Measurements from ENCODE around the gene PLA2G4C.

DNA sequence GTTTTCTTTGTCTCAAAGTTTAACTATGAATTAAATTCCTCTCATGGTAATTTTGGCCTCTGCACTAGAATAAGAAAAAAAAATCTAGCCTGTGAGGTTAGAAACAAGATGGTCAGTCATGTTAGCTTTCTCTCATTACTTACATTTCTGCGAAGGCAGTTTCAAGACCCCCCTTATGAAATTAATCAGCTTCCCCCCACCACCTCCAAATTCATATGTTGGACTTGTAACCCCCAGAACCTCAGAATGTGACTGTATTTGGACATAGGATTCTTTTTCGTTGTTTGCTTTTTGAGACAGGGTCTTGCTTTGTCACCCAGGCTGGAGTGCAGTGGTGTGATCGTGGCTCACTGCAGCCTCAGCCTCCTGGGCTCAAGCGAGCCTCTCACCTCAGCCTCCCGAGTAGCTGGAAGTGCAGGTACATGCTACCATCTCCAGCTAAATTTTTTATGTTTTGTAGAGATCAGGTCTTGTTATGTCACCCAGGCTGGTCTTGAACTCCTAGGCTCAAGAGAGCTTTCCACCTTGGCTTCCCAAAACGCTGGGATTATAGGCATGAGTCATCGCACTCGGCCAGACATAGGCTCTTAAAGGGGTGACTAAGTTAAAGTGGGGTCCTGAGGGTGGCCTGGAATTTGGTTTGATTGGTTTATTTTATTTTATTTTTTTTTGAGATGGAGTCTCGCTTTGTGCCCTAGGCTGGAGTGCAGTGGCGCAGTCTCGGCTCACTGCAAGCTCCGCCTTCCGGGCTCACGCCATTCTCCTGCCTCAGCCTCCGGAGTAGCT, 1.4 kb downstream of the PLA2G4C start:
- TF ChIP-seq EP300 (IDR thresholded peaks at IDR 0.05) = no peak
- no peak for TF ChIP-seq POLR2A (IDR thresholded peaks at IDR 0.05)
- TF ChIP-seq, protein P1, sequence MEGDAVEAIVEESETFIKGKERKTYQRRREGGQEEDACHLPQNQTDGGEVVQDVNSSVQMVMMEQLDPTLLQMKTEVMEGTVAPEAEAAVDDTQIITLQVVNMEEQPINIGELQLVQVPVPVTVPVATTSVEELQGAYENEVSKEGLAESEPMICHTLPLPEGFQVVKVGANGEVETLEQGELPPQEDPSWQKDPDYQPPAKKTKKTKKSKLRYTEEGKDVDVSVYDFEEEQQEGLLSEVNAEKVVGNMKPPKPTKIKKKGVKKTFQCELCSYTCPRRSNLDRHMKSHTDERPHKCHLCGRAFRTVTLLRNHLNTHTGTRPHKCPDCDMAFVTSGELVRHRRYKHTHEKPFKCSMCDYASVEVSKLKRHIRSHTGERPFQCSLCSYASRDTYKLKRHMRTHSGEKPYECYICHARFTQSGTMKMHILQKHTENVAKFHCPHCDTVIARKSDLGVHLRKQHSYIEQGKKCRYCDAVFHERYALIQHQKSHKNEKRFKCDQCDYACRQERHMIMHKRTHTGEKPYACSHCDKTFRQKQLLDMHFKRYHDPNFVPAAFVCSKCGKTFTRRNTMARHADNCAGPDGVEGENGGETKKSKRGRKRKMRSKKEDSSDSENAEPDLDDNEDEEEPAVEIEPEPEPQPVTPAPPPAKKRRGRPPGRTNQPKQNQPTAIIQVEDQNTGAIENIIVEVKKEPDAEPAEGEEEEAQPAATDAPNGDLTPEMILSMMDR (IDR thresholded peaks at IDR 0.05) = no peak
- TF ChIP-seq POLR2AphosphoS5 (IDR thresholded peaks at IDR 0.05) = no peak

Measured in upper lobe of left lung (tissue), 4 donors.